ENCODE measurements around the gene PCDHGB4.
"Not testable (repeated sequence)": the region's sequence is repeated elsewhere in the genome, so short reads cannot be mapped to it uniquely, and the experiment has no call there.

PCDHGB4 gene

DNA sequence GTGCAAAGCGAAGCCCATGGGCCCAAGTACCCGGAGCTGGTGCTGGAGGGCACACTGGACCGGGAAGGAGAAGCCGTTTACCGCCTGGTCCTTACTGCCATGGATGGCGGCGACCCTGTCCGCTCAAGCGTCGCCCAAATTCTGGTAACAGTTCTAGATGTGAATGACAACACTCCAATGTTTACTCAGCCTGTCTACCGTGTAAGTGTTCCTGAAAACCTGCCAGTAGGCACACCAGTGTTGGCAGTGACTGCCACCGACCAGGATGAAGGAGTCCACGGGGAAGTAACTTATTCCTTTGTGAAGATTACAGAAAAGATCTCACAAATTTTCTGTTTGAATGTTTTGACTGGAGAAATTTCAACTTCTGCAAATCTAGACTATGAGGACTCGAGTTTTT lies 12.9 kb upstream of the PCDHGB4 start:
- TF ChIP-seq ZC3H10 (CRISPR knock-in tag; IDR thresholded peaks at IDR 0.05) = no peak
- ATAC-seq = no peak

DNA sequence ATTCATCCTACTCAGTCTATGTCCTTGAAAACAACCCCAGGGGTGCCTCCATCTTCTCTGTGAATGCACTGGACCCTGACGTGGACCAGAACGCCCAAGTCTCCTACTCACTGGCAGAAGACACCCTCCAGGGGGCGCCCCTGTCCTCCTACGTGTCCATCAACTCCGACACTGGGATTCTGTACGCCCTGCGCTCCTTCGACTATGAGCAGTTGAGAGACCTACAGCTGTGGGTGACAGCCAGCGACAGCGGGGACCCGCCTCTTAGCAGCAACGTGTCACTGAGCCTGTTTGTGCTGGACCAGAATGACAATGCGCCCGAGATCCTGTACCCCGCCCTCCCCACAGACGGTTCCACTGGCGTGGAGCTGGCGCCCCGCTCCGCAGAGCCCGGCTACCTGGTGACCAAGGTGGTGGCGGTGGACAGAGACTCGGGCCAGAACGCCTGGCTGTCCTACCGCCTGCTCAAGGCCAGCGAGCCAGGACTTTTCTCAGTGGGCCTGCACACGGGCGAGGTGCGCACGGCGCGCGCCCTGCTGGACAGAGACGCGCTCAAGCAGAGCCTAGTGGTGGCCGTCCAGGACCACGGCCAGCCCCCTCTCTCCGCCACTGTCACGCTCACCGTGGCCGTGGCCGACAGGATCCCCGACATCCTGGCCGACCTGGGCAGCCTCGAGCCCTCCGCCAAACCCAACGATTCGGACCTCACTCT lies 11.9 kb upstream of the PCDHGB4 start:
- not testable (repeated sequence) for ATAC-seq

DNA sequence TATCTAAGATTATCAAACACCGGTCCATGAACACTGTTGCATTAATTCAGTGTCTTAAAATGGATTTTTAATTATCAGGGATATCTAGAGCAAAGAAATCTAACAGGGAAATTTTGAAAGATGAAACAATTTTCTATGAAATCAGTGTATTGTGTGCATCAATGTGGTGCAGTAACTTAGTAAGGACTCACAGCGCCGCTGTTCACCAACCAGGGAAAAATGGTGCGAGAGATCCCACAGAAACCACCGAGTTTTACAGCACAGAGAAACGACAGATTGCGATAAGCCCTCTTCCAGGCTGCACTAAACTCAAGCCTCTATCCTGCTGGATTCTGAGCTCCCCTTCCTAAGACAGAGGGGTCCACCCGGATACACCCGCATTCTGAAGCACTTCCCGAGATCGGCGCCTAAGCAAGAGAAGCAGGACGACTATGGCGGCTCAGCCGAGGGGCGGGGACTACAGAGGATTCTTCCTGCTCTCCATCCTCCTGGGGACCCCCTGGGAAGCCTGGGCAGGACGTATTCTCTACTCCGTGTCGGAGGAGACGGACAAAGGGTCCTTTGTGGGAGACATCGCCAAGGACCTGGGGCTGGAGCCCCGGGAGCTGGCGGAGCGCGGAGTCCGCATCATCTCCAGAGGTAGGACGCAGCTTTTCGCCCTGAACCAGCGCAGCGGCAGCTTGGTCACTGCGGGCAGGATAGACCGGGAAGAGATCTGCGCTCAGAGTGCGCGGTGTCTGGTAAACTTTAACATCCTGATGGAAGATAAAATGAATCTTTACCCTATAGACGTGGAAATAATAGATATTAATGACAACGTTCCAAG lies 4.8 kb upstream of the PCDHGB4 start, which contains the start of gene PCDHGA7:
PCDHGA7 (plus strand) TSS at position 274 of the 826 bp plus-strand sequence; CDS start at position 432, 158 bp downstream.
- TF ChIP-seq TCF4 (CRISPR knock-in tag; IDR thresholded peaks at IDR 0.05; ENCODE audit: borderline replicate concordance) (no peak), SNAI2 (CRISPR knock-in tag; IDR thresholded peaks at IDR 0.05) (no peak), ZC3H10 (CRISPR knock-in tag; IDR thresholded peaks at IDR 0.05) (no peak)
- peak; percentile 97 for ATAC-seq

DNA sequence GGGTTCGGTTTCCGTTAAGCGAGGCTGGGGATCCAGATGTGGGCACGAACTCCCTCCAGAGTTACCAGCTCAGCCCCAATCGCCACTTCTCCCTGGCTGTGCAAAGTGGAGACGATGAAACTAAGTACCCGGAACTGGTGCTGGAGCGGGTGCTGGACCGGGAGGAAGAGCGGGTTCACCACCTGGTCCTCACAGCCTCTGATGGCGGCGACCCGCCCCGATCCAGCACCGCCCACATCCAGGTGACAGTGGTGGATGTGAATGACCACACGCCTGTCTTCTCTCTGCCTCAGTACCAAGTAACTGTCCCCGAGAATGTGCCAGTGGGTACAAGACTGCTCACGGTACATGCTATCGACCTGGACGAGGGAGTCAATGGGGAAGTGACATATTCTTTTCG lies 4.2 kb upstream of the PCDHGB4 start:
- no peak for ATAC-seq

More for the DNA sequence above, 4.2 kb upstream of the PCDHGB4 start:
- TF ChIP-seq RARB (CRISPR knock-in tag; IDR thresholded peaks at IDR 0.05) (no peak), GLIS3 (CRISPR knock-in tag; IDR thresholded peaks at IDR 0.05) (no peak), ISL1 (CRISPR knock-in tag; IDR thresholded peaks at IDR 0.05) (no peak), ZFP30 (CRISPR knock-in tag; IDR thresholded peaks at IDR 0.05) (no peak), PPARA (CRISPR knock-in tag; IDR thresholded peaks at IDR 0.05; ENCODE audit: borderline replicate concordance) (no peak), TCF4 (CRISPR knock-in tag; IDR thresholded peaks at IDR 0.05; ENCODE audit: borderline replicate concordance) (no peak), ZNF565 (CRISPR knock-in tag; conservative IDR thresholded peaks at IDR 0.05; ENCODE audit: low read depth) (no peak), ZC3H10 (CRISPR knock-in tag; IDR thresholded peaks at IDR 0.05) (no peak), BACH2 (CRISPR knock-in tag; IDR thresholded peaks at IDR 0.05; ENCODE audit: borderline replicate concordance) (no peak), ESRRG (CRISPR knock-in tag; IDR thresholded peaks at IDR 0.05) (no peak), CSDC2 (CRISPR knock-in tag; IDR thresholded peaks at IDR 0.05) (no peak), ZNF70 (CRISPR knock-in tag; IDR thresholded peaks at IDR 0.05) (no peak)
- TF ChIP-seq, protein P1, sequence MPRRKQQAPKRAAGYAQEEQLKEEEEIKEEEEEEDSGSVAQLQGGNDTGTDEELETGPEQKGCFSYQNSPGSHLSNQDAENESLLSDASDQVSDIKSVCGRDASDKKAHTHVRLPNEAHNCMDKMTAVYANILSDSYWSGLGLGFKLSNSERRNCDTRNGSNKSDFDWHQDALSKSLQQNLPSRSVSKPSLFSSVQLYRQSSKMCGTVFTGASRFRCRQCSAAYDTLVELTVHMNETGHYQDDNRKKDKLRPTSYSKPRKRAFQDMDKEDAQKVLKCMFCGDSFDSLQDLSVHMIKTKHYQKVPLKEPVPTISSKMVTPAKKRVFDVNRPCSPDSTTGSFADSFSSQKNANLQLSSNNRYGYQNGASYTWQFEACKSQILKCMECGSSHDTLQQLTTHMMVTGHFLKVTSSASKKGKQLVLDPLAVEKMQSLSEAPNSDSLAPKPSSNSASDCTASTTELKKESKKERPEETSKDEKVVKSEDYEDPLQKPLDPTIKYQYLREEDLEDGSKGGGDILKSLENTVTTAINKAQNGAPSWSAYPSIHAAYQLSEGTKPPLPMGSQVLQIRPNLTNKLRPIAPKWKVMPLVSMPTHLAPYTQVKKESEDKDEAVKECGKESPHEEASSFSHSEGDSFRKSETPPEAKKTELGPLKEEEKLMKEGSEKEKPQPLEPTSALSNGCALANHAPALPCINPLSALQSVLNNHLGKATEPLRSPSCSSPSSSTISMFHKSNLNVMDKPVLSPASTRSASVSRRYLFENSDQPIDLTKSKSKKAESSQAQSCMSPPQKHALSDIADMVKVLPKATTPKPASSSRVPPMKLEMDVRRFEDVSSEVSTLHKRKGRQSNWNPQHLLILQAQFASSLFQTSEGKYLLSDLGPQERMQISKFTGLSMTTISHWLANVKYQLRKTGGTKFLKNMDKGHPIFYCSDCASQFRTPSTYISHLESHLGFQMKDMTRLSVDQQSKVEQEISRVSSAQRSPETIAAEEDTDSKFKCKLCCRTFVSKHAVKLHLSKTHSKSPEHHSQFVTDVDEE (CRISPR knock-in tag; IDR thresholded peaks at IDR 0.05) = no peak
- TF ChIP-seq, protein P2, sequence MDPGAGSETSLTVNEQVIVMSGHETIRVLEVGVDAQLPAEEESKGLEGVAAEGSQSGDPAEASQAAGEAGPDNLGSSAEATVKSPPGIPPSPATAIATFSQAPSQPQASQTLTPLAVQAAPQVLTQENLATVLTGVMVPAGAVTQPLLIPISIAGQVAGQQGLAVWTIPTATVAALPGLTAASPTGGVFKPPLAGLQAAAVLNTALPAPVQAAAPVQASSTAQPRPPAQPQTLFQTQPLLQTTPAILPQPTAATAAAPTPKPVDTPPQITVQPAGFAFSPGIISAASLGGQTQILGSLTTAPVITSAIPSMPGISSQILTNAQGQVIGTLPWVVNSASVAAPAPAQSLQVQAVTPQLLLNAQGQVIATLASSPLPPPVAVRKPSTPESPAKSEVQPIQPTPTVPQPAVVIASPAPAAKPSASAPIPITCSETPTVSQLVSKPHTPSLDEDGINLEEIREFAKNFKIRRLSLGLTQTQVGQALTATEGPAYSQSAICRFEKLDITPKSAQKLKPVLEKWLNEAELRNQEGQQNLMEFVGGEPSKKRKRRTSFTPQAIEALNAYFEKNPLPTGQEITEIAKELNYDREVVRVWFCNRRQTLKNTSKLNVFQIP (CRISPR knock-in tag; IDR thresholded peaks at IDR 0.05; ENCODE audit: borderline replicate concordance, low read depth) = no peak
- TF ChIP-seq, protein P3, sequence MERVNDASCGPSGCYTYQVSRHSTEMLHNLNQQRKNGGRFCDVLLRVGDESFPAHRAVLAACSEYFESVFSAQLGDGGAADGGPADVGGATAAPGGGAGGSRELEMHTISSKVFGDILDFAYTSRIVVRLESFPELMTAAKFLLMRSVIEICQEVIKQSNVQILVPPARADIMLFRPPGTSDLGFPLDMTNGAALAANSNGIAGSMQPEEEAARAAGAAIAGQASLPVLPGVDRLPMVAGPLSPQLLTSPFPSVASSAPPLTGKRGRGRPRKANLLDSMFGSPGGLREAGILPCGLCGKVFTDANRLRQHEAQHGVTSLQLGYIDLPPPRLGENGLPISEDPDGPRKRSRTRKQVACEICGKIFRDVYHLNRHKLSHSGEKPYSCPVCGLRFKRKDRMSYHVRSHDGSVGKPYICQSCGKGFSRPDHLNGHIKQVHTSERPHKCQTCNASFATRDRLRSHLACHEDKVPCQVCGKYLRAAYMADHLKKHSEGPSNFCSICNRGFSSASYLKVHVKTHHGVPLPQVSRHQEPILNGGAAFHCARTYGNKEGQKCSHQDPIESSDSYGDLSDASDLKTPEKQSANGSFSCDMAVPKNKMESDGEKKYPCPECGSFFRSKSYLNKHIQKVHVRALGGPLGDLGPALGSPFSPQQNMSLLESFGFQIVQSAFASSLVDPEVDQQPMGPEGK (CRISPR knock-in tag; IDR thresholded peaks at IDR 0.05; ENCODE audit: borderline replicate concordance) = no peak
- TF ChIP-seq, protein P4, sequence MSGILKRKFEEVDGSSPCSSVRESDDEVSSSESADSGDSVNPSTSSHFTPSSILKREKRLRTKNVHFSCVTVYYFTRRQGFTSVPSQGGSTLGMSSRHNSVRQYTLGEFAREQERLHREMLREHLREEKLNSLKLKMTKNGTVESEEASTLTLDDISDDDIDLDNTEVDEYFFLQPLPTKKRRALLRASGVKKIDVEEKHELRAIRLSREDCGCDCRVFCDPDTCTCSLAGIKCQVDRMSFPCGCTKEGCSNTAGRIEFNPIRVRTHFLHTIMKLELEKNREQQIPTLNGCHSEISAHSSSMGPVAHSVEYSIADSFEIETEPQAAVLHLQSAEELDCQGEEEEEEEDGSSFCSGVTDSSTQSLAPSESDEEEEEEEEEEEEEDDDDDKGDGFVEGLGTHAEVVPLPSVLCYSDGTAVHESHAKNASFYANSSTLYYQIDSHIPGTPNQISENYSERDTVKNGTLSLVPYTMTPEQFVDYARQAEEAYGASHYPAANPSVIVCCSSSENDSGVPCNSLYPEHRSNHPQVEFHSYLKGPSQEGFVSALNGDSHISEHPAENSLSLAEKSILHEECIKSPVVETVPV (CRISPR knock-in tag; IDR thresholded peaks at IDR 0.05) = no peak
- TF ChIP-seq, protein P5, sequence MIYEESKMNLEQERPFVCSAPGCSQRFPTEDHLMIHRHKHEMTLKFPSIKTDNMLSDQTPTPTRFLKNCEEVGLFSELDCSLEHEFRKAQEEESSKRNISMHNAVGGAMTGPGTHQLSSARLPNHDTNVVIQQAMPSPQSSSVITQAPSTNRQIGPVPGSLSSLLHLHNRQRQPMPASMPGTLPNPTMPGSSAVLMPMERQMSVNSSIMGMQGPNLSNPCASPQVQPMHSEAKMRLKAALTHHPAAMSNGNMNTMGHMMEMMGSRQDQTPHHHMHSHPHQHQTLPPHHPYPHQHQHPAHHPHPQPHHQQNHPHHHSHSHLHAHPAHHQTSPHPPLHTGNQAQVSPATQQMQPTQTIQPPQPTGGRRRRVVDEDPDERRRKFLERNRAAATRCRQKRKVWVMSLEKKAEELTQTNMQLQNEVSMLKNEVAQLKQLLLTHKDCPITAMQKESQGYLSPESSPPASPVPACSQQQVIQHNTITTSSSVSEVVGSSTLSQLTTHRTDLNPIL (CRISPR knock-in tag; IDR thresholded peaks at IDR 0.05; ENCODE audit: low read depth) = no peak

Data from SK-N-SH treated with all-trans-retinoic acid at 6 μM for 48 hours (cell line).